HG03045 (cell line): ENCODE results near the gene SLC16A9.

Experiments used
- ATAC-seq: cut with Tn5 transposase; IDR thresholded peaks from one replicate; pipeline ENCODE4 v1.9.1; 2021; ENCODE audit warnings: mild to moderate bottlenecking, moderate library complexity; ENCODE audit not compliant: unreplicated experiment

The SLC16A9 gene

DNA sequence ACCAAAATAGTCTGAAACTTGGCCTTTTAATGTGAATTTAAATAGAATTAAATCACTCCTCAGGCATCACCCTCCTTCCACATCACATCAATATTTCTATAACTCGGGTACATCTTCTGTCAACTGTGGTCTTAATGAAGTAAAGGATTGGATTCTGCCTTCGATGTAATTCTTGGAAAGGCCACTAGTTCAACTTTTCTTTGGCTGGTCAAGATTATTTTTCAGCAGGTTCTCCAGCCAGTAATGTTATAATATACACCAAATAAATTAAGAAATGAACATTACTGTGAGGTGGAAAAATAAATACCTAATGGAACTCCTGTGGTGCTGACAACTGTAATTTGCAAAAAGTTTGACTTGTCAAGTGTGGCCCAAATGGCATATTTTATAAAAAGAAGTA lies 9.7 kb upstream of the SLC16A9 start:
- no peak for ATAC-seq

DNA sequence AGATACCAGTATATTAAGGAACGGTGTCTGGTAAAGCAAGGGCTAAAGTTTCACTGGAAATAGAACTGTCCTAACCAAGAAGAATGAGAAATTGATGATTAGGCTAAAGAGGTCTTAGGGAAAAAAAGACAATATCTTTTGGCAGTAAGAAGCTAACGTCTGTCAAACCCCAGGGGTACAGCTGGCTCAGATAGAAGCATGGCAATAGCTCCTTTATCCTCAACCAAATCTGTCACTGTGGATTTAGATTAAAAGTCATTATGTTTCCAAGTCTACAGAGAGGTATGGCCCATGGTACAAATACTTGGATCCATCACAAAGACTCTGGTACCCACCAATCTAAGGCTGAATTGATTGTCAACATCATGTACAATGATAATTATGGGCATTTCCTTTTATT lies 8.6 kb upstream of the SLC16A9 start:
- ATAC-seq = no peak

DNA sequence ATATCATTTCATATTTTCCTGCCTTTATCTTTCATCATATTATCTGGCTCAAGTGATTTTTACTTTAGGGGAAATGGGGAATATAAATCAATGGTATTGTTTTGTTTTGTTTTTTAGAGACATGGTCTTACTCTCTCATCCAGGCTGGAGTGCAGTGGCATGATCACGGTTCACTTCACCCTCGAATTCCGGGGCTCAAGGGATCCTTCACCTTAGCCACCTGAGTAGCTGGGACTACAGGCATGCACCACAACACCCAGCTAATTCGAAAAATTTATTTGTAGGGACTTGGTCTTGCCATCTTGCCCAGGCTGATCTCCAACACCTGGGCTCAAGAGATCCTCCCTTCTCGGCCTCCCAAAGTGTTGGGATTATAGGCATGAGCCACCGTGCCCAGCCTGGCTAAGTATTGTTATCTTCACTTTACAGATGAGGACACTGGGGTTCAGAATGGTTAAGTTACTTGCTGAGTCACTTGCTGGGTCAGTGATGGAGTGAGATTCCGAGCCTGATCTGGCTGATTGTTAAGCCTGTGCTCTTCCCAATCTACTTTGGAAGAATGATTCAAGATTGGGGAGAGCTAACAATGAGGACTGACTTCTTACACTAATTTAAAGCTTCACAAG lies 3.7 kb upstream of the SLC16A9 start:
- no peak for ATAC-seq

DNA sequence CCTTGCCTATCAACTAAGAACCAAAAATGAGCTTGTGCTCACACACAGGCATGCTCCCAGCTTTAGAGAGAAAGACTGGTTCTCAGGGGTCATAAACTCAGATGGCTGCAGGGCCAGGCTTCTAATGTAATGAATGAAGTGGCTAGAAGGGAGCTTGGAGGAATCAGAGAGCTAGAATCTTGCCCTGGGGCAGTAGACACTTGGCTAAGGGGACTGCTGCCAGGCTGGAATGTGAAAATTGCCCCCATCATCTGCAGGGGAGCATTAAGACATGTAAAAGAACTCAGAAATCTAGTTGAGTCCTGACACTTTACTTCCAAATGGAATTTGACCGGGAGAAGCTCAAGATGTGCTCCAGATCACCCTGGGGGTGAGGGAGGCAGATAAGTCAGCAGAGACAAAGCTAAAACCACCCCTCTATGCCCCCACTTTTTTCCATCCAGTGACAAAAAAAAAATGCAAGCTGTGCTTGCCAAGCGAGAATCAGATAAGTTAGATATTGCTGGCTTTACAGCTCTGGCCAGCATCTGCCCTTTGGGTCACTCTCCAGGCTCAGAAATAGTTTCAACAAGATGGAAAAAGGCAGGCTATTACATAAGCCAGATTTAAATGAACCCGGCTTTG lies 2.3 kb upstream of the SLC16A9 start:
- no peak for ATAC-seq

DNA sequence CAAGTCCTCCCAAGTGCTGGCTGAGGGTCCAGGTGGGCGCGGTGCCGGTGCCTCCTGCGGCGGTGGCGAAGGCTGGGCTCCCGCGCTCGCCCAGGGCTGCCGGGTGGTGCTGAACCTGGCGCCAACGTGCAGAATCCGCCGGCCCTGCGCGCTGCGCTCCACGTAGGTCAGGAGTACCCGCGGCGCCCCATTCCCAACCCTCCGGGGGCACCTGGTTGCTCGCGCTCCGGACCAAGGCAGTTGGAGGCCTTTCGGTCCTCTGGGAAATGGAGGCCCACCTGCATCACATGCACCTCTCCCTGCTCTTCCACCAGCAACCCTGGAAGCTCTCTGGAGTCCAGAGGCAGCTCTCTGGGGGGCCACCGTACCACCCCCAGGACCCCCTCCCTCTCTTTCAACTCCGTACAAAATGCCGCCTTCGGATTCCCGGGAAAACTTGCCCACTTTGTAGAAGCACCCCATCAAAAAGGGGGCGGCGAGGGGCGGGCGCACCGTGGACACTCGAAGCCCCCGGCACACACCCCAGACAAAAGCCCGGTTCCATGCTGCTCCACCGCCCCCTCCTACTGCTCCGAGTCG lies 745 bp downstream of the SLC16A9 start:
- no peak for ATAC-seq

DNA sequence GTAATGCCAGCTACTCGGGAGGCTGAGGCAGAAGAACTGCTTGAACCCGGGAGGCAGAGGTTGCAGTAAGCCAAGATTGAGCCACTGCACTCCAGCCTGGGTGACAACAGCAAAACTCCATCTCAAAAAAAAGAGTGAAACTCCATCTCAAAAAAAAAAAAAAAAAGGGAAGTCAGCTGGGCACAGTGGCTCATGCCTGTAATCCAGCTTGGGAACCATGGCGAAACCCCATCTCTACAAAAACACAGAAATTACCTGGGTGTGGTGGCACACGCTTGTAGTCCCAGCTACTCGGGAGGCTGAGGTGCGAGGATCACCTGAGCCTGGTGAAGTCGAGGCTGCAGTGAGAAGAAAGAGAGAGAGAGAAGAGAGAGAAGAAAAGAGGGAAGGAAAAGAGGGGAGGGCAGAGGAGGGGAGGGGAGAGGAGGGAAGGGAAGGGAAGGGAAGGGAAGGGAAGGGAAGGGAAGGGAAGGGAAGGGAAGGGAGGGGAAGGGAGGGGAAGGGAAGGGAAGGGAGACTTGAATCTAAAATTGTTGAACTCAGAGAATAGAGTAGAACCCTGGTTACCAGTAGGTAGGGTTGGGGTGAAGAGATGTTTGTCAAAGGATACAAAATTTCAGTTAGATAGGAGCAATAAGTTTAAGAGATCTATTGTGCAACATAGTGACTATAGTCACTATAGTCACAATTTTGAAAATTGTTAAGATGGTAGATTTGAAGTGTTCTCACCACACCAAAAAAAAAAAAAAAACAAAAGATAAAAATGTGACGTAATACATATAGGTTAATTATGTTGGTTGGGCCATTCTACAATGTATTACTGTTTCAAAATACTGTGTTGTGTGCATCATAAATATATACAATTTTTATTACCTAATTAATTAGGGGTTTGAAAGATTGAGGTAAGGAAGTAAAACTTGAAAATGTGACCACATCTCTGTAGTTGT lies 2.5 kb downstream of the SLC16A9 start:
- ATAC-seq = no peak

DNA sequence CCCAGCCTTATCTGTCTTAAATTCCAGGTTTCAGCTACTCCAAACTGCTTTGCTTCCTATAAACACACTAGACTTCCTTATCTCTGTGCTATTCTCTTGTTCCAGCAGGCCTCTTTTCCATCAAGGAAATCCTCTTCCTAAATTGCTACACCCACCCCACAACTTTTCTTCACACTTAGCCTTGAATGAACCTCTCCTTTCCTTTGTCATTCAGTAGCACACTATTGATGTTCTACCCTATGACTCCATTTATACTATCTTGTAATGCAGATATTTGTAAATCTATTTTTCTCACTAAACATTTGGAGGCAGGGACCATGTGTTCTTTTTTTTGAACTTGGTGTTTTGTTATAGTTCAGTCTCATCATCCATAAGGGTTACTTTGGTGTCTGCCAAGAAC lies 3.7 kb downstream of the SLC16A9 start:
- ATAC-seq = no peak

DNA sequence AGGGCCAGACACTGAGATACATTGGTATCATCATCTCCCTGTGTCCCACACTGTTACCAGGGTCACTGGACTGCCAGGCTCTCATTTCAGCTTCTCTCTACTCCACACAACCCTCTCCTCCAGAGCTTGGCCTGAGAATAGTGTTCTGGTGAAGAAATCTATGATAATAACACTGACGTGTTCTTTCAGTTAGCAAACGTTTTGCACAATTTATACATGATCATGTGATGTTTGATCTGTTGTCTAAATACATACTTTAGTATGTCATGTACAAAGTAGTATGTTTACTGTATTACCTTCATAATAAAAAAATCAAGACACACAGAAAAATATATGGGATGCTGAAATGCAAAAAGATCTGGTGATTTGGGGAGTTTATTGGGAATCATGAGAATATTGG lies 5.0 kb downstream of the SLC16A9 start:
- no peak for ATAC-seq

DNA sequence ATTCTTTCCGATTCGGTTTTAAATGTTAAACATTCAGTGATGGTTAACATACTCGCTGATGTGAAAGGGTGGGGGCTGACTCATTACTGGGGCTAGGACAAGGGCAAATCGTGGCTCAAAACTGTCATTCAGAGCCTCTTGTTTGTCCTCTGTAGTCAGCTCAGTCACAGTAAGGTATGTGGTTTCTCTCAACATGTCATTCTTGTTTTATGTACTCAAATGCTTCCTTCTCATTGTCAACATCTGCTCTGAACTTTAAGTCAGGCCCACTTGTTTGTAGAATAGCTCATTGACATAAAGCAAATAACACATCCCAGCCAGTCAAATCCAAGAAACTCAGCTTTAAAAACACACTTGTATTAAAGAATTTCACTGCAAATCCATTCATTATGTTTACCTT lies 7.3 kb downstream of the SLC16A9 start:
- no peak for ATAC-seq

DNA sequence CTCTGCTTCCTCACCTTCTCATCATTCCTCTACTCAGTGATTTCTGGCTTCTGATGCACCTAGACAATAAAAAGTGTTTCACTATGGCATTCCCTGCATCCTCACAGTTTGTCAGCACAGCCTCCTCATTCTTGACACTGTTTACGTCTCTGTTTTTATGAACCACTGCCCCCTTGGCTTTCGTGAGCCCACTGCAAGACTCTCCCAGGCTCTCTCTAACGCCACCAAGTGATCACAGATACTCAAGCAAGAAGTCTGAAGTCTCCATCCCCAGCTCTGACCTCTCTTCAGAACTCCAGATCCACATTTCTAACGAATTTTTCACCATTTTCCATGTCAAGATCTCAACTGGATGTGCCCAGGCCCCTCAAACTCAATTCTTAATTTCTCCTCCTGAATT lies 8.9 kb downstream of the SLC16A9 start:
- ATAC-seq = no peak

DNA sequence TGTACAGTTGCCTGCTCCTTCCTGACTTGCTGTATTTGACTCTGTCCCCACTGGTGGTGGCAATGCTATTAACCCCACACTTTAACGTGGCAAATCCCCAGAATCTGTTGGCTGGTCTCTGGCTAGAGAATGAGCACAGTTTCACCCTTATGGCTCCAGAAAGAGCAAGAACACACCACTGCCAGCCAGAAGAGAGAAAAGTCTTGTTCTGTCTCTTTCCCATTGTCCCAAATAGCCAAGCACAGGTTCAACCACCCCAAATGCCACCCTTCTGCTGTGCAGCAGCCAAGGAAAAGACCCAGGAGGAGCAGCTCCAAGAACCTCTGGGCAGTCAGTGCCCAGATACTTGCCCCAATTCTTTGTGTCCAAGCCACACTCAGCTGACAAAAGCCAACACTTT lies 11.3 kb downstream of the SLC16A9 start:
- no peak for ATAC-seq

DNA sequence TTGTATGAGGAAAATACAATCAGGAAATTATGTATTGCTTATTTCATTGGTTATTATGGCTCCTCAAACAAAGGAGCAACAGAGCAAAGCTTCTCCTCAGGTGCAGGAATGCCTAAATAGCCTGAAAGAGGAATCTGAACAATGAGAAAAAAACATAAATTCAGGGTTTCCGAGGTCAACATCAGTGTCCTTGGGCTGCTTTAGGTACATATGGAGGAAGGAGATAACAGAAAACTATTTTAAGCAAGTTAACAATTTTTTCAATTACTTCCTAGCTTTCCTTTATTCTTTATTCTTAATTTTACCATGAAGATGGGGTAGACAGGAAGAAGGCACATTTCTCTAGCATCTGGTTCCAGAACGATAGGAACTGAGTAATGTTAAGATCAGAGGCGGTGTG lies 14.0 kb downstream of the SLC16A9 start:
- no peak for ATAC-seq

DNA sequence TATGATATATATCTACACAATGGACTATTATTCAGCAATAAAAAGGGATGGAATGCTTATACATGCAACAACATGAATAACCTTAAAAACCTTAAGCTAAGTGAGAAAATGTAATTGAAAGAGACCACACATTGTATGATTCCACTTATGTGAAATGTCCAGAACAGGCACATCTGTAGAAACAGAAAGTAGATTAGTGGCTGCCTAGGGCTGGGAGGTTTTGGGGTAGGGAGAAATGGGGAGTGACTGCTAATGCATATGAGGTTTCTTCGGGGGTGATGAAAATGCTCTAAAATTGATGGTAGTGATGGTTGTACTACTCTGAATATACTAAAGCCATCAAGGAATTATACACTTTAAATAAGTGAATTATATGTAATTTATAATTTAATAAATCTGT lies 14.7 kb downstream of the SLC16A9 start:
- ATAC-seq = no peak

DNA sequence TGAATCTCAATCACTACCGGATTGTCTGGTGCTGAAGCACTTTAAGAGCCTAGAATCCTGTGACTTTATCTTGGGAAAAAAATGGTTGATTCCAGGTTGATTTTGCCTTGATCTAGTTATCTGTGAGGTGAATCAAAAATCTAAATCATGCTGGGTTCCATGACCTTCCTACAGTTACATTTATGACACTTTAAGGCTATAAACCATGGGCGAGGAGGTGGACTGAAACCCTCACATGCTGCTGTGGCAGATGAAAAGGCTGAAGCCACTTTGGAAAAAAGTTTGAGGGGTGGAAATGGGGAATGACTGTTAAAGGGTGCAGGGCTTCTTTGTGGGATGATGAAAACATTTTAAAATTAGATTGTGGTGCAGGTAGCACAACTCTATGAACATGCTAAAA lies 17.5 kb downstream of the SLC16A9 start:
- no peak for ATAC-seq

DNA sequence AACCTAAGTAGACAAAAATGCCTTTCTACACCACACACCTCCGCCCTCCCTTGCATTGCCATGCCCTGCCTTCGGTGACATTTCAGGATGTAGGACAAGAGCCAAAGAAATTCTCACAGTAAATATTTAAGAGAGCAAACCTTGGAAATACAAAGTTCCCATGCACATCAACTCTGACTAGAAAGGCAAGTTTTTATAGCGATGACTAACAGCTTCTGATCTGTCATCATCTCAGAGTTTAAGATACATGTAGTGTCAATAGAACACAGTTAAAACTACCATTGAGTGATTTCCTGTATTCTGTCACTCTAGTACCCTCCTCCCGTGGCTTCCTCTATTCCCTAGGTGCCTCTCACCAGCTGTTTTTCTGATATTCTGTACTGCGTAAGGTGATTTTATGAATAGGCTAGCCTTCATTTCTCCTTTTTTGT lies 20.7 kb downstream of the SLC16A9 start:
- no peak for ATAC-seq

DNA sequence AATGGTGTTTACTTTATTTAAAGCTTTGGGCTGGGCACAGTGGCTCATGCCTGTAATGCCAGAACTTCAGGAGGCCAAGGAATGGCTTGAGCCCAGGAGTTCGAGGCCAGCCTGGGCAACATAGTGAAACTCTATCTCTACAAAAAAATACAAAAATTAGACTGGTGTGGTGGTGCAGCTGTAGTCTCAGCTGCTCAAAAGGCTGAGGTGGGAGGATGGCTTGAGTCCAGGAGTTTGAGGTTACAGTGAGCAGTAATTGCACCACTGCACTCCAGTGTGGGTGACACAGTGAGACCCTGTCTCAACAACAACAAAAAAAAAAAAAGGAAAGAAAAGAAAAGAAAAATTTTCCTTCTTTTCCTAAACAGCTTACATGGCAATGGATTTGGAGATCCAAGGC lies 22.0 kb downstream of the SLC16A9 start:
- no peak for ATAC-seq

DNA sequence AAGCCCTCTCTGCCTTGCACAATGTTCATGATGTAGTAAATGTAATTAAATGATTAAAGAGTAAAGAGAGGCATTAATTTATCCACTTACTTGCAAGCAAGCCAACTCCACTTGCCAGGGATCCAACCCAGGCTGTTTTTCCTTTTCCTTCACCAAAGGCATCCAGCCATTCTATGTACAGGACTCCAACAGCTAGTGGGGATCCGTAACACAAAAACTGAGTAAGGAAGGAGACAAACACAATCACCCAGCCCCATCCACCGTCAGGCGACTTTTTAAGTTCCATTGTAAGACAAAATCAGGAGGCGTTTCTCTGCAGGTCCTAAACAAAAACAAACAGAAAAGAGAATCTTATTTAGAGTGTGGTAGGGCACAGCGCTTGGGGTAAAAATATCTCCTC lies 25.6 kb downstream of the SLC16A9 start:
- no peak for ATAC-seq

DNA sequence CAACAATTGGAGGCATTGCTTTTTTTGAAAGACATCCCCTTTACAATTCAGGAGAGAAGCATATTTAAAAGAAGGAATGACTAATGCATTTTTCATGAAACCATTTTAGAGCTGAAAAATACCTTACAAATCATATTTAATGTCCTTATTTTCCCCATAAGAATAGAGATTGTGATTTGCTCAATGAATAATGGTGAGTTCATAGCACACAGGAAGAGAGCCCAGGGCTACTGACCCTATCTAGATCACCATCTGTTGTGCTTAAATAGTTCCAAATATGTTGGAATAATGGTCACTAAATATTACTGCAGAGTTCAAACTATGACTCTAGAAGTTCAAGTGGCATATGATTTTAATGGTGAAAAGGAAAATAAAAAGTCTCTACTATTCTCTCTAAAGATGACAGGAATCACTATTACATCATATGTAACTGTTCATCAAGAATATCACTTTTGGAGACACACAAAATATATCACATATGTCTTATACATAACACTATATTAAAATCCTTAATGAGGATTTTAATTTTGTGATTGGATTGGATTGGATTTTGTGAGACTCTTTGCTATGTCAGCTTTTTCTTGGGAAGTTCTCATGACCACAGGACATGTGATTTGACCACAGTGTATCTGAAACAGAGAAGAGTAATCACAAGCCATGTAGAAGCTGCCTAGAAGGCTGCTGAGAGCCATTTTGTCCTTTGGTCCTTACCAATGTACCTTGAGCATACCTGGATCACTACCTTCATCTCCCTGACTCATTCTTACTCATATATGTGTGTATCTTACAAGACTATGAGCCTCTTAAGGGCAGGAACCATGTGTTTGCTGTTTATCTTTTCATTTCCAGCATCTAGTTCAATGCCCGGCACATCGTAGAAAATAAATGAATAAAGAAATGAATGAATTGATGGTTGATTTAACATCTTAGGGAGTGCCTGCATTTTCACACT lies 26.4 kb downstream of the SLC16A9 start:
- no peak for ATAC-seq

DNA sequence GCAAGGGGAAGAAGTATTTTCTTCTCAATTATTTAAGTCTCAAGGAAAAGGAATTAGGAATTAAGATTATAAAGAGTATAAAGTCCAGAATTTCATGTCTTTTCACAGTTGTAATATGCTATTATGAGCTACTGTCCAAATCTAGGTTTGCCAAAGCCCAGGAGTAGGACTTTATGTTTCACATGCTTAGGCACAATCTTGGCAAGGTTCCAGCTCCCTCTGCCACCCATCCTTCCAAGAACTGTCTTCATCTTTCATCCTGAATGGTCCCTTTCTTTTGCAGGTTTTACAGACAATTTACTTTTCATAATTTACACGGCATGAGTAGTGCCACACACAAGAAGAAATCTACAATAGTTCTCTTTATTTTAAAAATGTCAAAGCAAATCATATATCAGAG lies 29.5 kb downstream of the SLC16A9 start:
- ATAC-seq = no peak

DNA sequence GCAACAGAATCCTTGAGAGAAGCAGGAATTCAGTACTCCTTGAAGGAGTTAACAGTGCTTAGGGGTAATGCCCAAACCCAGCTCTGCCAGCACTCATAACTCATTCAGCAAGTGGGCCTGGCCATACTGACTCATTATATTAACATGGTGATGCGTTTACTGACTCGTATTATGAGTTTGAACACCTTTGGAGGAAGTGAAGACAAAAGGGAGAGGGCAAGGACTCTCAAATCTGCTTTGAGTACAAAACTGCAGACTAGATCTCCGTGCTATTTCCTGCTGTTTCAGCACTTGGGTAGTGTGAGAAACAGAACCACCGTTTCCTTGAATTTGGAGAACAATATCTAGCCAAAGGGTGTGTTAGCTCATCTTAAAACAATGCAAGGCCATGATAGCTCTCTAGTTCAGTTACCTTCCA lies 30.8 kb downstream of the SLC16A9 start:
- no peak for ATAC-seq
